GM12878 (cell line): Measurements from ENCODE around the gene RARRES2. TPM values are rescaled to one million over a fixed set of nuclear protein-coding genes. Genes with fewer than 3 reads are reported as not detected.

Experiments
- ATAC-seq: fragments of 200-7000 bp; cut with Tn5 transposase; 3 replicates; pipeline ENCODE4 v1.9.1; 2020; ENCODE audit warnings: mild to moderate bottlenecking, moderate library complexity
- BruUV-seq: library from RNA; stranded (reverse); fragments of 400-500 nt; replicated peaks from 2 replicates; lab custom pipeline; 2021; lab: Mats Ljungman, UMichigan
- CTCF ChIA-PET: fragments of 300-600 bp; sonication (Branson Sonifier 250); formaldehyde crosslinking; extraction: SDS; loops from one replicate; lab custom pipeline; 2021; ENCODE audit warnings: inconsistent platforms; lab: Yijun Ruan, JAX
- POLR2A ChIA-PET: fragments of 350-600 bp; formaldehyde crosslinking; extraction: SDS; loops from one replicate; lab custom pipeline; 2021; ENCODE audit warnings: inconsistent platforms; lab: Charles Lee
- RAD21 ChIA-PET: fragments of 300-600 bp; sonication (Branson Sonifier 250); formaldehyde crosslinking; loops from one replicate; lab custom pipeline; 2023; ENCODE audit warnings: antibody characterized with exemption; ENCODE audit not compliant: unreplicated experiment; lab: Charles Lee
- SMC1A ChIA-PET: fragments of 300-600 bp; sonication (Branson Sonifier 250); formaldehyde crosslinking; loops from one replicate; lab custom pipeline; 2023; ENCODE audit not compliant: unreplicated experiment, uncharacterized antibody; lab: Charles Lee
- DNase-seq: peaks from one replicate; pipeline ENCODE4 v3.0.0-alpha.2; 2011; ENCODE audit warnings: low read depth, low spot score
- FAIRE-seq: peaks from 3 replicates; lab custom pipeline; 2011; peaks lifted over from hg19 to GRCh38; lab: Jason Lieb, UNC
- H2AFZ ChIP-seq: 2 replicates; pipeline ENCODE4 v1.6.0; 2011; ENCODE audit warnings: low read depth, low read length, control low read depth; ENCODE audit not compliant: control insufficient read depth
- H3K27ac ChIP-seq: 2 replicates; pipeline ENCODE4 v1.5.1; 2011; ENCODE audit warnings: control low read depth; ENCODE audit not compliant: control insufficient read depth, insufficient read depth
- H3K27me3 ChIP-seq, 2 experiments: replicated peaks in 1 of 2; 2 replicates each; pipeline versions ENCODE4 v1.6.0 to v1.6.1; 2011; ENCODE audit warnings: low read length in 1 of 2; ENCODE audit not compliant: control insufficient read depth in 2 of 2, insufficient read depth in 2 of 2
- H3K36me3 ChIP-seq, 2 experiments: 2 replicates each; pipeline ENCODE4 v1.5.1; 2011; ENCODE audit warnings: low read length in 1 of 2; ENCODE audit not compliant: control insufficient read depth in 2 of 2, insufficient read depth in 2 of 2
- H3K4me1 ChIP-seq: 2 replicates; pipeline ENCODE4 v1.6.1; 2011; ENCODE audit warnings: mild to moderate bottlenecking, low read length, moderate library complexity, mixed read lengths; ENCODE audit not compliant: control insufficient read depth, insufficient read depth
- H3K4me2 ChIP-seq: 2 replicates; pipeline ENCODE4 v1.6.0; 2011; ENCODE audit warnings: control low read depth; ENCODE audit not compliant: control insufficient read depth, insufficient read depth
- H3K4me3 ChIP-seq: fragments of 200-600 bp; sonication (generic); 2 replicates; pipeline ENCODE4 v1.5.1; 2016
- H3K79me2 ChIP-seq: 2 replicates; pipeline ENCODE4 v1.6.0; 2011; ENCODE audit warnings: low read length; ENCODE audit not compliant: control insufficient read depth, insufficient read depth
- H3K9ac ChIP-seq: 2 replicates; pipeline ENCODE4 v1.8.0; 2011; ENCODE audit warnings: low read length, control low read depth, mixed read lengths; ENCODE audit not compliant: control insufficient read depth, insufficient read depth
- H3K9me3 ChIP-seq: replicated peaks from 3 replicates; pipeline ENCODE4 v1.5.1; 2011; ENCODE audit warnings: mild to moderate bottlenecking, low read length; ENCODE audit not compliant: control insufficient read depth, insufficient read depth
- H4K20me1 ChIP-seq: 2 replicates; pipeline ENCODE4 v1.6.0; 2011; ENCODE audit not compliant: control insufficient read depth, insufficient read depth
- STAT1 ChIP-seq: fragments of 450-650 bp; conservative IDR thresholded peaks from 2 replicates; pipeline ENCODE4 v1.6.1; 2014; ENCODE audit warnings: antibody characterized with exemption, mild to moderate bottlenecking
- WGBS: methylation state at CpG from one replicate; pipeline ENCODE4 v1.1.6; 2016; ENCODE audit warnings: low lambda C conversion rate; ENCODE audit not compliant: insufficient replicate concordance, insufficient coverage; ENCODE audit errors: missing lambda C conversion rate; 5-methylcytosine and 5-hydroxymethylcytosine counted together
- in situ Hi-C: fragments of 300-500 bp; cut with MboI; formaldehyde crosslinking; loops from 9 replicates; pipeline ENCODE4 v1.14.3; 2018; ENCODE audit warnings: mixed read lengths
- intact Hi-C: fragments of 100-400 bp; cut with micrococcal nuclease; formaldehyde crosslinking; loops from one replicate; pipeline ENCODE4 v1.14.2; 2022; ENCODE audit not compliant: unreplicated experiment
- polyA plus RNA-seq, 11 experiments: library from polyadenylated mRNA; depleted of rRNA in 4 of 11; unstranded in 6 of 11; stranded (reverse) in 5 of 11; fragments of >200 nt; fragmentation: Nextera tagmentation in 4 of 11; fragmentation: Illumina TruSeq in 1 of 11; extraction: Ambion mirVana in 4 of 11; extraction: Trizol in 1 of 11; gene quantifications; 1 replicate in 1 of 11; 2 replicates in 10 of 11; pipeline versions ENCODE4 v1.2.1 to v1.2.3, GENCODE V29; 2011 to 2016; ENCODE audit warnings: inconsistent platforms in 2 of 11, missing spikeins in 2 of 11, low read depth in 1 of 11
- total RNA-seq, 4 experiments: library from RNA; depleted of rRNA in 3 of 4; stranded (reverse); fragments of >200 nt in 3 of 4; fragmentation: Illumina TruSeq in 1 of 4; extraction: Trizol in 1 of 4; gene quantifications; 2 replicates each; pipeline versions ENCODE4 v1.2.1 to v1.2.3, GENCODE V29; 2013 to 2021
- TF ChIP-seq, protein P1 (sequence below): IDR thresholded peaks from 2 replicates; pipeline ENCODE4 v1.6.1; 2011; ENCODE audit warnings: borderline replicate concordance, low read depth, mild to moderate bottlenecking, moderate library complexity, low read length; ENCODE audit not compliant: insufficient read depth, poor library complexity, severe bottlenecking

RARRES2 gene
- total and polyA plus RNA-seq, 10 of the 15 experiments (the other 5 are each of a cell fraction or from before 2014, with no cell fraction given), result 0.13 to 2.2 (median 0.40) TPM; not detected in 3

DNA sequence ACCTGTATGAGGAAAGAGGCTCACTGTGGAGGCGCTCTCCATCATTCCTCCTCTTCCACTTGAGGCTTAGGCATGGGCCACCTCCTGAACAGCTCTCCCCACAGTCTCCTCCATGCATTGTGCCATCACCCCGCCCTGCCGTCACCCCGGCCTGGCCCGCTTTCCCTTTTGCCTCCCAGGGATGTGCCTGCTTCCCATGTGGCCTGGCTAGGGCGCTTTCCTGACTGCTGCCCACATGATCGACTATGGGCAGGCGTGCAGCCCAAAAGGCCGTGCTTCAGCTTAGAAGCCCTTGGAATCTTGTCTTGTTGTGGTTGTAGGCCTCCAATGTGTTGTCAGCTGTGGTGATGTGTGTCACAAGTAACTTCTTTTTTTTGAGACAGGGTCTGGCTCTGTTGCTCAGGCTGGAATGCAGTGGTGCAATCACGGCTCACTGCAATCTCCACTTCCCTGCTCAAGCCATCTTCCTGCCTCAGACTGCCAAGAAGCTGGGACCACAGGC, 16.3 kb downstream of the RARRES2 start:
- no TSS peak for BruUV-seq

More for the DNA sequence above, 16.3 kb downstream of the RARRES2 start:
- TF ChIP-seq STAT1, result no peak
- TF ChIP-seq, protein P1, sequence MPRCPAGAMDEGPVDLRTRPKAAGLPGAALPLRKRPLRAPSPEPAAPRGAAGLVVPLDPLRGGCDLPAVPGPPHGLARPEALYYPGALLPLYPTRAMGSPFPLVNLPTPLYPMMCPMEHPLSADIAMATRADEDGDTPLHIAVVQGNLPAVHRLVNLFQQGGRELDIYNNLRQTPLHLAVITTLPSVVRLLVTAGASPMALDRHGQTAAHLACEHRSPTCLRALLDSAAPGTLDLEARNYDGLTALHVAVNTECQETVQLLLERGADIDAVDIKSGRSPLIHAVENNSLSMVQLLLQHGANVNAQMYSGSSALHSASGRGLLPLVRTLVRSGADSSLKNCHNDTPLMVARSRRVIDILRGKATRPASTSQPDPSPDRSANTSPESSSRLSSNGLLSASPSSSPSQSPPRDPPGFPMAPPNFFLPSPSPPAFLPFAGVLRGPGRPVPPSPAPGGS, result peak; percentile 28
- H4K20me1 ChIP-seq, result no peaks in the 10 kb centered on the region
- no peak overlapping the region for H2AFZ ChIP-seq
- in situ Hi-C loops, result no loop called here
- H3K4me2 ChIP-seq, result peak overlapping the region; percentile 12; the same call in 1 of the 2 replicates
- ChIA-PET POLR2A (interaction anchor here (1.2 to 1.4 kb wide), 3 partner anchors 12 to 81 kb away, joined by 3 to 5 read pairs (median 4); no protein-coding TSS in a partner anchor), CTCF (interaction anchor here (0.9 to 2.3 kb wide), 5 partner anchors 30 to 93 kb away, joined by 3 to 5 read pairs (median 4); no protein-coding TSS in a partner anchor), SMC1A (interaction anchor here (2.0 to 3.4 kb wide), 2 partner anchors 41 to 45 kb away, joined by 7 to 9 read pairs; no protein-coding TSS in a partner anchor), RAD21 (interaction anchor here (1.1 kb wide), 1 partner anchor 35 kb away, joined by 4 read pairs; no protein-coding TSS in a partner anchor)
- H3K9ac ChIP-seq, result no peak overlapping the region
- H3K4me1 ChIP-seq, result peaks cover 9% of the 10 kb centered on the region; the same call in 1 of the 2 replicates
- H3K36me3 ChIP-seq, result peaks cover 2 to 17% of the 10 kb centered on the region in 2 experiments
- WGBS, result 98% methylated on average over 10 of the region's 10 CpGs
- no peaks in the 10 kb centered on the region for H3K9me3 ChIP-seq
- H3K4me3 ChIP-seq, result peak overlapping the region; percentile 78; the same call in 1 of the 2 replicates
- no peaks in the 10 kb centered on the region for H3K27me3 ChIP-seq
- ATAC-seq, result no peak
- H3K79me2 ChIP-seq, result peaks cover 36% of the 10 kb centered on the region
- no peak for DNase-seq
- FAIRE-seq, result no peak
- intact Hi-C loops, result no loop called here
- no peak overlapping the region for H3K27ac ChIP-seq
